ENCODE data around the gene BRD9.
"Not testable (repeated sequence)": the region's sequence is repeated elsewhere in the genome, so short reads cannot be mapped to it uniquely, and the experiment has no call there.

Gene BRD9

GRCh38 chr5:860506-861150, 32.0 kb downstream of the BRD9 start:
- DNase-seq (ENCODE audit: low read depth in 3 of 3, low spot score in 1 of 3) = no peak

GRCh38 chr5:859798-860296, 32.8 kb downstream of the BRD9 start:
- DNase-seq (ENCODE audit: low read depth in 3 of 3, low spot score in 1 of 3) = no peak

- DNase-seq (ENCODE audit: low read depth in 3 of 3, low spot score in 1 of 3) = no peak
Measured at GRCh38 chr5:859391-859790, 33.2 kb downstream of the BRD9 start.

- no peak for DNase-seq (ENCODE audit: low read depth in 3 of 3, low spot score in 1 of 3)
Measured at GRCh38 chr5:858726-859125, 33.9 kb downstream of the BRD9 start.

GRCh38 chr5:856531-857425, 35.8 kb downstream of the BRD9 start:
- no peak for DNase-seq (ENCODE audit: low read depth in 3 of 3, low spot score in 1 of 3)

GRCh38 chr5:855771-856530, 36.6 kb downstream of the BRD9 start:
- no peak for DNase-seq (ENCODE audit: low read depth in 3 of 3, low spot score in 1 of 3)

- DNase-seq (ENCODE audit: low read depth in 3 of 3, low spot score in 1 of 3) = no peak
Measured at GRCh38 chr5:854966-855743, 37.4 kb downstream of the BRD9 start.

GRCh38 chr5:854217-854616, 38.4 kb downstream of the BRD9 start:
- DNase-seq (ENCODE audit: low read depth in 3 of 3, low spot score in 1 of 3) = no peak

- not testable (repeated sequence) for DNase-seq (ENCODE audit: low read depth in 3 of 3, low spot score in 1 of 3)
Measured at GRCh38 chr5:853416-854090, 39.0 kb downstream of the BRD9 start.

- no peak for DNase-seq (ENCODE audit: low read depth in 3 of 3, low spot score in 1 of 3)
Measured at GRCh38 chr5:852431-853401, 39.9 kb downstream of the BRD9 start.

GRCh38 chr5:852018-852417, 40.6 kb downstream of the BRD9 start:
- DNase-seq (ENCODE audit: low read depth in 3 of 3, low spot score in 1 of 3) = no peak

- DNase-seq (ENCODE audit: low read depth in 3 of 3, low spot score in 1 of 3) = no peak
Measured at GRCh38 chr5:851553-851952, 41.0 kb downstream of the BRD9 start.

- DNase-seq (ENCODE audit: low read depth in 3 of 3, low spot score in 1 of 3) = no peak
Measured at GRCh38 chr5:851076-851475, 41.5 kb downstream of the BRD9 start.

- DNase-seq (ENCODE audit: low read depth in 3 of 3, low spot score in 1 of 3) = no peak
Measured at GRCh38 chr5:850511-851006, 42.0 kb downstream of the BRD9 start, which contains the start of gene ZDHHC11. ZDHHC11 (minus strand) TSS chr5:850986; CDS start chr5:850602, 384 bp downstream.

GRCh38 chr5:849651-850301, 42.8 kb downstream of the BRD9 start:
- no peak for DNase-seq (ENCODE audit: low read depth in 3 of 3, low spot score in 1 of 3)

GRCh38 chr5:848671-849111, 43.9 kb downstream of the BRD9 start:
- no peak for DNase-seq (ENCODE audit: low read depth in 3 of 3, low spot score in 1 of 3)

- DNase-seq (ENCODE audit: low read depth in 3 of 3, low spot score in 1 of 3) = not testable (repeated sequence)
Measured at GRCh38 chr5:847736-848135, 44.9 kb downstream of the BRD9 start.

- DNase-seq (ENCODE audit: low read depth in 3 of 3, low spot score in 1 of 3) = not testable (repeated sequence)
Measured at GRCh38 chr5:847212-847611, 45.4 kb downstream of the BRD9 start.
